BJ (cell line): ENCODE measurements around the gene UBA3. TPM values are rescaled to one million over a fixed set of nuclear protein-coding genes. Genes with fewer than 3 reads are reported as not detected.

Experiments used
- CTCF ChIA-PET: fragments of 350-600 bp; formaldehyde crosslinking; extraction: SDS; loops from one replicate; lab custom pipeline; 2021; ENCODE audit warnings: antibody characterized with exemption, inconsistent platforms; lab: Yijun Ruan, JAX
- POLR2A ChIA-PET: fragments of 300-600 bp; sonication (Branson Sonifier 250); formaldehyde crosslinking; extraction: SDS; loops from one replicate; lab custom pipeline; 2021; ENCODE audit warnings: antibody characterized with exemption; lab: Charles Lee
- DNase-seq: peaks from one replicate; pipeline ENCODE4 v3.0.0-alpha.2; 2011; ENCODE audit warnings: low read depth
- H3K27me3 ChIP-seq: 2 replicates; pipeline ENCODE4 v1.6.0; 2011; ENCODE audit warnings: low read length; ENCODE audit not compliant: control insufficient read depth, insufficient read depth
- H3K36me3 ChIP-seq: 2 replicates; pipeline ENCODE4 v1.5.1; 2011; ENCODE audit warnings: low read length; ENCODE audit not compliant: control insufficient read depth, insufficient read depth
- H3K4me3 ChIP-seq: 2 replicates; pipeline ENCODE4 v1.5.1; 2011; ENCODE audit warnings: low read depth, mild to moderate bottlenecking, control low read depth, low read length
- CTCF ChIP-seq: IDR thresholded peaks from 2 replicates; pipeline ENCODE4 v1.5.1; 2011; ENCODE audit warnings: low read depth, mild to moderate bottlenecking, control low read depth, inconsistent platforms, low read length, moderate library complexity; ENCODE audit not compliant: insufficient read depth
- polyA plus RNA-seq: library from polyadenylated mRNA; depleted of rRNA; stranded (reverse); fragments of >200 nt; gene quantifications from 2 replicates; pipeline ENCODE4 v1.2.3, GENCODE V29; 2011

Gene UBA3
- polyA plus RNA-seq, 1 experiment = 36.6 TPM

GRCh38 chr3:69096299-69096698 is 16.1 kb upstream of the UBA3 start:
- Histone ChIP-seq H3K27me3 (no peaks in the 10 kb centered on the region), H3K36me3 (peaks cover 5% of the 10 kb centered on the region; the same call in 1 of the 2 replicates), H3K4me3 (no peak overlapping the region)
- no peak for TF ChIP-seq CTCF
- ChIA-PET CTCF (interaction anchor here (2.5 kb wide), 1 partner anchor 9 kb away, joined by 5 read pairs; no protein-coding TSS in a partner anchor), POLR2A (no interaction called here)
- no peak for DNase-seq

- H3K4me3 ChIP-seq = no peak overlapping the region
- no peak for TF ChIP-seq CTCF
- peaks cover 5% of the 10 kb centered on the region; the same call in 1 of the 2 replicates for H3K36me3 ChIP-seq
- no peaks in the 10 kb centered on the region for H3K27me3 ChIP-seq
- DNase-seq = no peak
- CTCF ChIA-PET = interaction anchor here (2.5 kb wide), 1 partner anchor 9 kb away, joined by 5 read pairs; no protein-coding TSS in a partner anchor
- POLR2A ChIA-PET = no interaction called here
Measured at GRCh38 chr3:69095636-69096035, 15.5 kb upstream of the UBA3 start.

GRCh38 chr3:69094467-69095205 is 14.5 kb upstream of the UBA3 start:
- no peak for DNase-seq
- Histone ChIP-seq H3K4me3 (no peak overlapping the region), H3K36me3 (peaks cover 5% of the 10 kb centered on the region; the same call in 1 of the 2 replicates), H3K27me3 (no peaks in the 10 kb centered on the region)
- POLR2A ChIA-PET = no interaction called here
- TF ChIP-seq CTCF = no peak
- CTCF ChIA-PET = interaction anchor here (1.0 to 2.5 kb wide), 3 partner anchors 10 to 25 kb away, joined by 4 to 10 read pairs (median 5); no protein-coding TSS in a partner anchor

GRCh38 chr3:69092030-69092516 is 11.9 kb upstream of the UBA3 start:
- no peak for DNase-seq
- ChIA-PET CTCF (interaction anchor here (0.7 to 2.1 kb wide), 2 partner anchors 14 to 29 kb away, joined by 3 to 4 read pairs; no protein-coding TSS in a partner anchor), POLR2A (no interaction called here)
- H3K27me3 ChIP-seq = no peaks in the 10 kb centered on the region
- TF ChIP-seq CTCF = no peak
- H3K36me3 ChIP-seq = peaks cover 3% of the 10 kb centered on the region; the same call in 1 of the 2 replicates
- H3K4me3 ChIP-seq = no peak overlapping the region

GRCh38 chr3:69091389-69092029 is 11.3 kb upstream of the UBA3 start:
- no peak for DNase-seq
- ChIA-PET POLR2A (no interaction called here), CTCF (interaction anchor here (0.7 to 2.1 kb wide), 2 partner anchors 14 to 30 kb away, joined by 3 to 4 read pairs; no protein-coding TSS in a partner anchor)
- no peak for TF ChIP-seq CTCF
- Histone ChIP-seq H3K27me3 (no peaks in the 10 kb centered on the region), H3K36me3 (peaks cover 3% of the 10 kb centered on the region; the same call in 1 of the 2 replicates), H3K4me3 (no peak overlapping the region)
